ENCODE measurements around the gene ZNF622.
A peak's percentile ranks its signal among the peaks of the same experiment; 100 is the strongest.

Gene ZNF622, protein sequence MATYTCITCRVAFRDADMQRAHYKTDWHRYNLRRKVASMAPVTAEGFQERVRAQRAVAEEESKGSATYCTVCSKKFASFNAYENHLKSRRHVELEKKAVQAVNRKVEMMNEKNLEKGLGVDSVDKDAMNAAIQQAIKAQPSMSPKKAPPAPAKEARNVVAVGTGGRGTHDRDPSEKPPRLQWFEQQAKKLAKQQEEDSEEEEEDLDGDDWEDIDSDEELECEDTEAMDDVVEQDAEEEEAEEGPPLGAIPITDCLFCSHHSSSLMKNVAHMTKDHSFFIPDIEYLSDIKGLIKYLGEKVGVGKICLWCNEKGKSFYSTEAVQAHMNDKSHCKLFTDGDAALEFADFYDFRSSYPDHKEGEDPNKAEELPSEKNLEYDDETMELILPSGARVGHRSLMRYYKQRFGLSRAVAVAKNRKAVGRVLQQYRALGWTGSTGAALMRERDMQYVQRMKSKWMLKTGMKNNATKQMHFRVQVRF

DNA sequence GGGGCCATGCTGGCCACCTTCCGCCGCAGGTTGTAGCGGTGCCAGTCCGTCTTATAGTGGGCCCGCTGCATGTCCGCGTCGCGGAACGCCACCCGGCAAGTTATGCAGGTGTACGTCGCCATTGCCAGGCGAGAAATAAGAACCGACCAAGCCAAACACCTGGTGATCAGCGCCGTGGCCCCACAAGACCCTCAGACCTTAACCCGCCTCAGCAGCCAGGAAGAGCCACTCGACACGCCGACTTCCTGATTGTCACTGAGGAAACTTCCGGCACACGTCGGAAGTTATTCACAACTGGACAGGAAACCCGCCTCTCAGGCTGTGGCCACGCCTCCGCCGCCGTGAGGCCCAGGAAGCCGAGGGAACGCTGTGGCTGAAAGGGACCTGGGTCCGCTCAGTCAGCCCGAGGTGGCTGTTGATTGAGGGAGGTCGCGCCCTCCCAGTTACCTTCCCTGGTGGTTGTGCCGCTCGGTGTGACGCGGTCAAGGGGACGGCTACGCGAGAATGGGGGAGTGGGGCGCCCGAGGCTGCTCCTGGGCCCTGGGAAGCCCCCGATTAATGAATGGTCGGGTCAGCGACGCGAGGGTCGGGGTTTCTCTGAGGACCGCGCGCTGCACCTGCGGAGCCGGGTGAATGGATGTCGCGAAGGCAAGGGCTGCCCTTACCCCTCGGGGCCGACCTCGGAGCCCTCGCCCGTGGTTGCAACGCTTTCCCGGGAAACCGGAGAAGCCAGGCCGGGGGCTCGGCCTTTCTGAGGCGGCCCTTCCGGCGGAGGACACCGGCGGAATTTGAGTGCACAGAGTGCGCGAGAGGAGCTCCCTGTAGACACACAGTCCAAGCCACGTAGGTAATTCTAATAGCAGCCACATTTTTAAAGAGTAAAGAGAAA lies at the start of gene ZNF622:
TSS of gene ZNF622 (minus strand) at position 257 of the 889 bp plus-strand sequence. CDS start at position 122, 135 bp downstream.
- DNase-seq, result peak; percentile 58

DNA sequence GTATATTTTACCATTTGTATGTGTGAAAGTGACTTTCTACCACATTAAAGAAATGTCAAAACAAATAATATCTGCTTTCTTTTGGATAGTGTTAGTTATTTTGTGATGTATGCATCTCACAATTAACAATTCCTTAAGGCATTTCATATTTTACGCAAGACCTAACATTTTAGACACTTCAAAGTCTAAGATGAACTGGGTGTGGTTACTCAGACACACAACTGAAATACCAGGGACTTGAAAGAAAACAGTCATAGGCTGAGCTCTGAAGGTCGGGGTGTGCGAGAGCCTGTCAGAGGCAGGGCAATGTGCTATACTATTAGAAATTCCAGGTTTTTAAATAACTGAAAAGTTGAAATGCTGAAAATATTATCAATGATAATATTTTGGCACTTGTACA lies 44.5 kb upstream of the ZNF622 start:
- DNase-seq, result no peak

DNA sequence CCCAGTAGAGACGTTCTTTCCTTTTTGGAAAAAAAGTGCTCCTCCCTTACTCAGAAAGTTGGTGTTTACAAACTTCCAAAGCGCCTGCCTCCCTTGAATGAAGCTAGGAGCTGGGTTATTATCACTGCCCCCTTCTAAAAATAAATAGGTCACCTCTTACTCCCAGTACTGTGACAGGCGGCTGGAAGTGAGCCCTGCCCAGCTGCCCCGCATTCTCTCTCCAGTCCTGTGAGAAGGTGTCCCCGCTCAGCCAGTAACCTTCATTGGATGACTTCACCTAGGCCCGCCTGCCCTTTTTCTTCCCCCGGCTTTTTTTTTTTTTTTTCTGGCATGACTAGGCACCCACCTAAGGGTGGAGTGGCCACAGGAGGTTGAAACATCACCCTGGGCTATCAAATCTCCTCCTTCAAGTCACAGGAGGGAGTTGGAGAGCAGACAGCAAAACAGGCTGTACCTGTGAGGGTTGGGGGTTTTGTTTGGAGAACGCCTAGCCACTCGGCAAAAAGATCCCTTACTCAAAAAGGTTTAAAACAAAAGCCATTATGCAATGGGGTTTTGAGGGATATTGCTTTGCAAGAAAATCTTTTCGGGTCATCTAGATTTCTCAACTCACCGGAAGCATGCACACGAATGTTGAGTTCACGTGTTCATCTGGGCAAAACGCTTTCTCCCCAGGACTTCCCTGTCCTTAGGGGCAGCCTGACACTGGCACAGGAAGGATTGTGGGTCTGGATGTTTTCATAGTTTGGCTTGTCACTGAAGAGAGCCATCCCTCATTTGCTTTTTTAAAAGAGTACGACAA lies 43.3 kb upstream of the ZNF622 start:
- no peak for DNase-seq

DNA sequence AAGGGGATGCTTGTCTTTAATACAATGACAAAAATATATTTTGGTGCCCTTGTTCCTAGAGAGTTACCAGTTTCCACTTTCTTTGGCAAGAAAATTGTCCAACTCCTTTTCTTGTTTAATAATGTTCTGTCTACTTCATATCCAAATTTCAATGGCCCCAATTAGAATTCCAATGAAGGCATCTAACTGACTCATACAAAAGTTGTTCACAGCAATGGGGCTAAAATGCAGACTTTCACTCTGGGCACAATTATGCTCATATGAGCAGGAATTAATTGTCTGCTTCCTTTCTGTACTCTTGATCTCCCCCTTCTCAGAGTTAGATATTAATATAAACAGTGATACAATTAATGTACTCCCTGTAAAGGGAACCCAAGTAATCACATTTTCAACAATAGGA lies 42.1 kb upstream of the ZNF622 start:
- no peak for DNase-seq

DNA sequence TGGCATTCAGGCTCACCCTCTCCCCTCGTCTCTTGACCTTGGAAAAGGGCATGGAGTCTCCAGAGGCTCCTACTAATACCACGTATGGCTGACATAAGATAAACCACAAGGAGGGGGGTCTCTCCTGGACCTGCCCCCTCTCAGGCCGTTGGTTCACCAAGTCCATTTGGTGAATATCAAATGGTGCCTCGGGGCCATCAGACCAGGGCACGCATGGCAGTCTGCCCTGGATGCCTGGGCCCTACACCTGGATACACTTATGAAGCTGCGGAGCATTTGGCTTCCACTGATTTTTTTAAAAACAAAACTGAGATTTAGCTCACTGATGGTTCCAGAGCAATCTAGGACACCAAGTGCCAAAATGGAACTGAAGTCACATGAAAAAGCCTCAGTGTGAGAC lies 40.3 kb upstream of the ZNF622 start:
- no peak for DNase-seq

DNA sequence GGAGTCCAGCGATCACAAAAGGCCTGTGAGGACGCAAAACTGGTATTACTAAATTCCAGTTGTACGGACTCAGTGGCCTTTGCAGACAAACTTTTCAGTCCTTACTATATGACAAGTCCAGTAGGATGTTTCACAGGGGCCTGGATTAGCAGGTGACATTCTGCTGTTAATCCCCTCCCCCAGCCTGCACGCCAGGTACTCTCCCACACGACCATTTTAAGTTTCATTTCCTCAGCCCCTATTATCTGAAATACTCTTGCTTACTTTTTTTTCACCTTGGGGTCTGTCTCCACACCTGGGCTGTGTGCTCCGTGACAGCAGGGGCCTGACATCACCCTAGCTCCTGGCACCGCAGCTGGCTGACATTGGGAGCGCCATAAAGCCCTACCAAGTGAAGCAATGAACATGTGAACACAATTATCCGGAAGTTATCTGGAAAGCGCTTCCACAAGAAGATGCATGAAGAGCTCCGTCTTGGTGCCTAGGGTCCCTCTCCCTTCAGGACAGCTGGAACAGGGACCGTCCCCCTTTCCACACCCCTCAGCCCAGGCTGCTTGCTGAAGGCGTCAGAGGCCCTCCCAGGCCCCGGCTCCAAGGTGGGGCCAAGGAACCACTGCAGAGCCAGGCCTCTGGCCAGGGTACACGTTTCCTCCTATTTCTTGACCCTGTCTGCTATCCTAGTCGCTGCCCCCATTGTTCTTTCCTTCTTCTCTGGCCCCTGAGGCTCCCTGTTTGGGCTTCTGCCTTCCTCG lies 39.7 kb upstream of the ZNF622 start:
- DNase-seq, result no peak

DNA sequence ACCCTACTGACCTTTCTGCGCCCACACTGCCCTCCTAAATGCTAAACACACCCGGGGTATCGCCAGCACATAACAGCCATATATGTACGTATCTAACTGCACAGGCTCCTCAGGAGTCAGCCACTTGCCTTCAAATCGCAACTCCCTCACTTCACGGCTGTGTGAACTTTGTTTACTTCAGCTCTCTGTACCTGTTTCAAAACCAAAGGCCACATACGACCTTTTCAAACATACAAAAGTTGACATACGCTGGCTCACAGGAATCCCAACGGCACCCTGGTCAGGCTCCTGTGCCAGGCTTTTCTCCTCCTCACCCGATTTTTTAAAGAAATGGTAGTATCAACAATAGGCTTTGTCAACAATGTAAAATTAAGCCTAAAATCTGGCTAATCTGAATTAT lies 39.0 kb upstream of the ZNF622 start:
- DNase-seq, result no peak

DNA sequence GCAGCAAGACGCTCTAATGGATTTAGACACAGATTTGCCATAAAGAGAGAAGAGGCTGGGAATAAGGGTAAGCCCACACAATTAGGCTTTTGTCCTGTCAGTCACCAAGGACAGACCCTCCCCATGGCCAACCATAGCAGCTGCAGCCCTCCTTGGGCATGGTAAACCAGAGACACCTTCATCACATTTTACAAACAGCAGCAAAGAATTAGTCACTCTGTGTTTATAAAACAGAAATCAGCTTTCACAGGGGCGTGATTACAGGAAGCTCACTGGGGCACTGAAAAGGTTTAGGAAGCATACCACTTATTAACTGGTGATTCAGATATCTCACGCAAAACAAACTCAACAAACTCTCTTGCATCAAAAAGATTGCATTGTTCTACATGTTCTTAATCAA lies 37.3 kb upstream of the ZNF622 start:
- no peak for DNase-seq

DNA sequence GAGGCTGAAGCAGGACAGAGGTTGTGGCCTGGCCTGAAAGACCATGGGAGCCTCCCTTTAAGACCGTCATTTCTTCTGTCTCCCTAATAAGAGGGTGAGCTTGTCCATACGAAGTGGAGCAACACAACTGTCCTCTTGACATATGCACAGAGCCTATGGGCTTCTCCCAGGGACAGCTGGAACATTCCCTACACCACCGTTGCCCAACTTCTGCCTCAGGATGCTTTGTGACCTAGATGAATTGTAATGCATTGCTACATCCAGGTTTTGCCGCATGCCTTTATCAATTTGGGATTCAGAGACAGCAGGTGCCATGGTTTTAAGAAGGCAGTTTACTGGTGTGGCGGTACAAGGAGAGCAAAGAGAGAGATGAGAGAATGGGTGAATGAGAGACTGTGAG lies 34.4 kb upstream of the ZNF622 start:
- no peak for DNase-seq

DNA sequence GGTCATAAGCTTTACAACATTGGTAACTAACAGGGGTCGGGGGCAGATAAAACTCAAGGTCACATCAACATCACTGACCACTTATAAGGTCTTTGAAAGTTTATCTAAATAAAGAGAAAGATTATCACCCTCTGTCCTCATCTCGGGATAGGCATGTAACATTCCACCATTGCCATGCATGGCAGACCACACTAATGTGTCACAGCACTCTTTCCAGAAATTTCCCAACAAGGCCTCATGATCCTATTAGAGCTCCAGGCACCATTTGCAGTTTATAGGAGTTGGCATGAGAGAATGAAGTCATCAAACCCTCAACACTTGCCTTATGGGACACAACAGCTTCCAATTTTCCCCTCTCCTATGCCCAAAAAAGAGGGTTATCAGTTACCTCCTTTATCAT lies 31.9 kb upstream of the ZNF622 start:
- no peak for DNase-seq

DNA sequence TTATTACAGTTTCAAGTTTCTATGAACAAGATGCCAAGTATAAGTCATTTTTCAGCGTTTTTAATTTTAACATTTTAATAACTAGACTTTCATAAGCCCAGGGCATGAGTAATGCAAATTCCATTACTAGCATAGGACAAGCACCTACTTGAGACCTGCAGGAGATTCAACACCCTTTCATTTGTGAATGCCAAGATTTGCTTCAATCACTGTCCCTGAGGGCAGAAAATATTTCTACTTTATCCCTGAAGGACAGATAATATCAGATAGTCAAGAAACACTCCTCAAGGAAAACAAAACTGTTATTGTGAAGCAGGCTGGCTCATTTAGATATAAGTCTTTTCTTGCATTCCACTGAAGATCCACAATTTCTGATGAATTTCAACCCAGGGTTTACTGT lies 27.7 kb upstream of the ZNF622 start:
- DNase-seq, result no peak

DNA sequence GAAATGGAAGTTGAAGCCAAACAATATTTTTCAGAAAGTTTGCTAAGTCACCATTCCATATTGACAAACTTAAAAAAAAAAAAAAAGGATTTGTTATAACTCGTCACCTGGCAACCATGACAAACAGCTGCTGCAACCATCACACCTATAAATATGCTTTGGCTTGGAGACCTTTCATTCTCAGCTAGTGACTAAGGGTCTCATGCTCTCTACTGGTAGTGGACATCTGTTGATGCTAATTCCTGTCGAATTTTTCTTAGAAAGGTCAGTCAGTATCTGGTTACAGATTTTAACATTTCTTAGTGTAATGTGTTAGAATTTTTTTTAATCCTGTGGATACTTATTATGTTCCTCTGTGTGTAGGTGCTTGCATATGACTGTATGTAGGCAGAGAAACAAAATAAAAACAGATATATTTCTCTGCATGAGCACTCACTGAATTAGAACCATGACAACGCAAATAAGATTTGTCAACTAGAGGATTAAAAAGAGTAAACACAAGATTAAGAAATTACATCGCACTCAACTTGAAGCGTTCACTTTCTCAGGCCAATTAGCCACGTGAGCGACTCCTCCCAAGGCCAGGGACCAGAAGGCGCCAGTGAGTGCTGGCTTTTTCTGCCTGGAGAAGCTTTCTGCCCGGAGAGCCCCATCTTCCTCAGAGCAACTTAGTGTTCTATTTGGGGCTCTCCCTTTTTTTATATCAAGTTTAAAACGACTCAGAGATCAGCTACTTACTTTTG lies 27.0 kb upstream of the ZNF622 start:
- DNase-seq, result no peak

DNA sequence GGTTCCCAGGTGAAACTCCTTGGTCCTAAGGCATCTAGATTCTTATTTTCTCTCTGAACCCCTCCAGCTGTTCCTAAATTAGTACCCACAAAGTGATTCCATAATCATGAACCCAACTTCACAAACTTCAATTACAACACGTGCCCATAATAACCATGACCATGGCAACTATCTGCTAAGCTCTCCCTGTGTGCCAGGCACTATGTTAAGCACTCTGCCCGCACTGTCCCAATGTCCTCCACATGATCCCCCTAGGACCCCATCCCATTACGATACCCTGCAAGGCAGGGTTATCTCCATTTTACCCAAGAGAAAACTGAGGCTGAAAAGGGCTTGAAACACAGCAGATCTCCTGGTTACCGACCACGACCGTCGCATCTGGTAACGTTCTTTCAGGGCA lies 25.3 kb upstream of the ZNF622 start:
- no peak for DNase-seq

DNA sequence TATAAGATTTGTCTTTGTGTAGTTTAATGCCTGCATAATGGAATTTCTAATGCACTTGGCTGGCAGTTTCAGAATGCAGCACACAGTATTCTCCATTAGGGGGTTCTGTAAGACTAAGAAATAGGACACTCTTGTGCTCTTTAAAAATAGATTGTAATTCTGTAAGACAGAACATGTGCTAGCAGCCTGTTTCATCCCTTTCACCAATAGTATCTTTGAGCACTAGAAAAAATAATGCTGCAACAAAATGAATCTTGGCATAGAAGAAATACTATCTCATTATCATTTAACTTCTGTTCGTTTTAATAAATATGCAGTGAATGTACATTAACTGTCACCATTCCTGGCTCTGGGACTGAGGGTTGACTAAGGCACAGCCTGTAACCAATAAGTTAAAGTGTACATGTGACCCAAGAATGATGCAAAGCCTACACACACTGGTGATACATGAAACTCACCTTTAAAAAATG lies 23.8 kb upstream of the ZNF622 start:
- no peak for DNase-seq

DNA sequence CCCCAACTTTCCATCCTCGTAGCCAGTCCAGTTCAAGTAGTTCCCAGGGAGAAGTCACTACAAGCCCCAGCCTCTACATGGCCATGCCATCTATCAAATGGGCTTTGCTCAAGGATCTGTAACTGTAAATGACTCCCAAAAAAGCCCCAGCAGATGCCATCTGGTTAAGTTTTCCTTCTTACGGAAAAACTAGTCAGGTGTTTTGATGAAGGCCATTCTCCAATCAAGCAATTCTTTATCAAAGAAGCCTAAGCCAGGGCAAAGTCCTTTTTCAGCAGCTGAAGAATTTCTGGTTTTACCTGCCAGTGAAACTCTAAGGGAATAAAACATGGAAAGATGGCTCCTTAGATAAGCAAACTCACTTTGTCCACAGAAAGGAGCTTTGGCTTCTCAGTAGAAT lies 21.9 kb upstream of the ZNF622 start:
- DNase-seq, result no peak

DNA sequence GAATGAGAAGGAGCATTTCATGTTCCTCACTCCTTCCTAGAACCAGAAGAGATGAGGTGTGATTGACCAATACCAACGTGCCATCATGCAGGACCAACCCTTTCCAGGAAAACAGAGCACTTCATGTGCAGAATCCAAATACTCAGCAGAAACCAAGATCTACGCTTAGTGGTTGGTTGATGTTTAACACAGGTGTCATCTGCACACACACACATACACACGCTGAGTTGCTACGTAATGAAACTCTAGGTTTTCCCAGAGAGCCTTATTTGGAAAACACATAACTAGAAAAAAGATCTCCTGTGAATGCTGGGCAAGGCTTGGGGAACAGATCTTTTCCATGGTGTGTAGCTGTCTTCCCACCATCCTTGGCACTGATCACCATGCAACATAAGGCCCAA lies 21.1 kb upstream of the ZNF622 start:
- no peak for DNase-seq

DNA sequence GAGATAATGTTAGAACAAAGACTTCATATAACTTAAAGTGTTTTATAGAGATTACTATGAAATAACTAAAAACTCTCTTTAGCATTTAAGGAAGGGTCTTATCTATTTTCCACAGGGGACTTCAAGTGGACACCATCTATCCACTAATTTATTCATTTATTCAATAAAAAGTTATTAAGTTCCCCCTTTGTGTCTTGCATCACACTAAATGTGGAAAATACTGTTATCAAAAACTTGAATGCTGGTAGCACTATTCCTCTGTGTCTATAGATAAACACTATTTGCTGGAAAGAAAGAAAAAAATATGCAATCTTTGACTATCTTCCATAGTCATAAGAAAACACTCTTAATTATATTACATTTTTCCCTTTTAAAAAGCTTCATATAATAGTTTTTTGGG lies 20.1 kb upstream of the ZNF622 start:
- DNase-seq, result no peak

DNA sequence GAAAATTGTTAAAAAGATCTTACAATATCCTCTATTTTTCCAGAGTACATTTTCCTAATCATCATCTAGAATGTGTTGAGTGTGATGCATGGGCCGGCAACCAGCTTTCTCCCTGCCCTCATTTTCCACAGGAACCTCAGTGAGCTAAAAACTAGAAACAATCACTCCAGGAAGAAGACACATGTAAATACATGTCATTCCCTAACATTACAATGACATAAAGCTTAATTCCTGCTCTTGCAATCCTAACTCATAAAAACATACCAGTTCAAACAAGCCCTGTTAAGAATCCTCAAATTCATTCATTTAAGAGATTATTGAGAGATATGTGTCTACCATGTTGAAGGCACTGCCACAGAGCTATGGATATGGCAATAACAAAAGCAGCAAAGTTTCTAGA lies 18.5 kb upstream of the ZNF622 start:
- DNase-seq, result no peak

DNA sequence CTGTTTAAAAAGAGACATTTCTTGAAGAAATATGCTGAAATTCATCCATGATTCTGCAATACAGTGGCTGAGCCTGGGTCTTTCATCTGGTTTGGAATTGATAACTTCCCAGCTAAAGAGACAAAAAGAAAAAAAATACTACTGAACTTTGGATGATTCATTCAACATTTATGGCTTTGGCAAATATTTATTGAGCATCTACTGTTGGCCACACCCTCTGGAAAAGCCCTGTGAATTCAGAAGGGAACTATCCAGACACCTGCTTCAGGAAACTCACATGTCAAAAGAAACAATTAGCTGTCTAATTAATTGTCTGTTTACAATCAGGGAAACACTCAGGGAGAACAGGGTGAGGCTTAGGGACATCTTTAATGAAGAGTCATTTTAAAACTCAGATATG lies 17.8 kb upstream of the ZNF622 start:
- DNase-seq, result no peak

DNA sequence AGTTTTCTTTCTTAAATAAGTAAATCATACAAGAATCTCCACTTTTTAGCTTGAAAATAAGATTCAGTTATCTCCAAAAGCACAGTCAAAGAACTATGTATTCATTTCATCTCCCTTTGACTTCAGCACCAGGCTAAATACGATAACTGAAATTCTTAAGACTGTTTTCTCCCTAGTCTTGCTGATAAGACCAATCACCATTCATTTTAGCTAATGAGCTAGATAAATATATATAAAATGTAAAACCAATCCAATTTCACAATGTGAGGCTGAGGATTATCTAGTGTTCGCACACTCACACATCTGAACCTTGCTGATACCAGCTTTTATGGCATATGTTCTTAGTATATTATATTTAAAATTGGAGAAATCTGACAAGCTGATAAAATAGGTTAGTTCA lies 17.3 kb upstream of the ZNF622 start:
- no peak for DNase-seq

DNA sequence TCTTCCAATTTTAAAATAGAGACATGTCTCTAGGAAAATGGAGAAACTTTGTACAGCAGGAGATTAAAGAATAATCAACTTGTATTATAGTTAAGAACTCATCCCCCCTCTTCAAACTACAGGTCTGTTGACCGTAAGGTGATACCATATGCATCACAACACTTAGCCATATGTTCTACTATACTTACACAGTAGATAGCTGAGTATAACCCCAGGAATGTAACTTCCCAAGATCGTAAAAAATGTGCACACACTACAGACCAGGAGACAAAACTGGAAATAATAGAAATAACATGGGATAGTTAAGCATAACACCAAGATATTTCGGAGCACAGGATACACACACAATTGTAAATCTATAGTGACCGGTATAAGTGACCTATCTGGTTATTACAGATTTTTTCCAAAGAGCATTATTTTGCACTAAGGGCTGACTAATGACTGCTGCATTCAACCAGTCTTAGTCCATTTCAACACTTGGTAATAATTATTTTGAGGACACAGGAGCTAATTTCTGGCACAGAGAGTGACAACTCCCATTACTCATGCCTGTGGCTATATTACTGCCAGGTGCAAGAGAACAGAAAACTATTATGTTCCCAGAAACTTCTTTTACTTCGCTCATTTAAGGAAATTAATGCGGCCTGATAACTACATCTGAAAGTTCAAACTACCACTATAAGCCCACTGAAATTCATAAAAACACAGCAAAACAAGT lies 15.4 kb upstream of the ZNF622 start:
- no peak for DNase-seq
